Ovary (tissue), 3 donors: Measurements from ENCODE around the gene ST3GAL4.

Experiments used
- EP300 ChIP-seq: sonication (generic); formaldehyde crosslinking; IDR thresholded peaks from one replicate; pipeline ENCODE4 v1.6.1; 2017; ENCODE audit warnings: antibody characterized with exemption
- POLR2A ChIP-seq: fragments of 450-650 bp; IDR thresholded peaks from one replicate; pipeline ENCODE4 v1.6.1; 2017; ENCODE audit warnings: antibody characterized with exemption, mild to moderate bottlenecking, moderate library complexity
- TF ChIP-seq, protein P1 (sequence below), 3 donors: fragments of 450-650 bp in 2 of 3; fragments of 200-600 bp in 1 of 3; IDR thresholded peaks; one replicate each; pipeline versions ENCODE4 v1.5.1 to v1.8.0; 2016 to 2022; ENCODE audit warnings: antibody characterized with exemption in 3 of 3, mild to moderate bottlenecking in 1 of 3
- donor health status: DM: no; HTN: no; CAD: no.

DNA sequence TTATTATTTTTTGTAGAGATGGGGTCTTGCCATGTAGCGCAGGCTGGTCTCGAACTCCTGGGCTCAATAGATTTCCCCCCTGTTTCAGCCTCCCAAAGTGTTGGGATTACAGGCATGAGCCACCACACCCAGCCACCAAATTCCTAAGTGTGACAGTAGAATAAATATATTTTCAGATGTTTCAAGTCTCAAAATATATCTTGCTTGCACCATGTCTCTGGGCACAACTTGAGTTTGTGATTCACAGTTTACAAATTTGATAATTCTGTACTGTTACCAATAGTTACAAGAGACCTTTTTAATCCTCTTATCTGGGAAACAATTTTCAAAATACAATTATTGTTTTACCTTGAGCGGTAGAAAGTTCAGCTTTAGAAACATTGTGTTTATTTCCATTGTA, 32.5 kb upstream of the ST3GAL4 start:
- TF ChIP-seq, protein P1, sequence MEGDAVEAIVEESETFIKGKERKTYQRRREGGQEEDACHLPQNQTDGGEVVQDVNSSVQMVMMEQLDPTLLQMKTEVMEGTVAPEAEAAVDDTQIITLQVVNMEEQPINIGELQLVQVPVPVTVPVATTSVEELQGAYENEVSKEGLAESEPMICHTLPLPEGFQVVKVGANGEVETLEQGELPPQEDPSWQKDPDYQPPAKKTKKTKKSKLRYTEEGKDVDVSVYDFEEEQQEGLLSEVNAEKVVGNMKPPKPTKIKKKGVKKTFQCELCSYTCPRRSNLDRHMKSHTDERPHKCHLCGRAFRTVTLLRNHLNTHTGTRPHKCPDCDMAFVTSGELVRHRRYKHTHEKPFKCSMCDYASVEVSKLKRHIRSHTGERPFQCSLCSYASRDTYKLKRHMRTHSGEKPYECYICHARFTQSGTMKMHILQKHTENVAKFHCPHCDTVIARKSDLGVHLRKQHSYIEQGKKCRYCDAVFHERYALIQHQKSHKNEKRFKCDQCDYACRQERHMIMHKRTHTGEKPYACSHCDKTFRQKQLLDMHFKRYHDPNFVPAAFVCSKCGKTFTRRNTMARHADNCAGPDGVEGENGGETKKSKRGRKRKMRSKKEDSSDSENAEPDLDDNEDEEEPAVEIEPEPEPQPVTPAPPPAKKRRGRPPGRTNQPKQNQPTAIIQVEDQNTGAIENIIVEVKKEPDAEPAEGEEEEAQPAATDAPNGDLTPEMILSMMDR (IDR thresholded peaks at IDR 0.05), result no peak
- TF ChIP-seq POLR2A (no peak), EP300 (no peak)
